WERI-Rb-1 (cell line): ENCODE data around the gene AGPAT2.

ENCODE experiments used
- DNase-seq: peaks from one replicate; pipeline ENCODE4 v3.0.0-alpha.2; 2020
- H3K27ac ChIP-seq: fragments of 250-450 bp; sonication (Bioruptor Pico); 2 replicates; pipeline ENCODE4 v1.5.1; 2020; ENCODE audit warnings: mild to moderate bottlenecking, moderate library complexity
- H3K27me3 ChIP-seq: fragments of 250-450 bp; sonication (Bioruptor Pico); 2 replicates; pipeline ENCODE4 v1.5.1; 2021; ENCODE audit warnings: mild to moderate bottlenecking, low read depth, moderate library complexity; ENCODE audit not compliant: insufficient read depth, severe bottlenecking
- H3K36me3 ChIP-seq: fragments of 250-450 bp; sonication (Bioruptor Pico); 2 replicates; pipeline ENCODE4 v1.5.1; 2020; ENCODE audit warnings: mild to moderate bottlenecking, moderate library complexity
- H3K4me3 ChIP-seq: 2 replicates; pipeline ENCODE4 v1.5.1; 2011; ENCODE audit warnings: low read depth, mild to moderate bottlenecking, control low read depth, low read length
- H3K9me3 ChIP-seq: fragments of 250-450 bp; sonication (Bioruptor Pico); 2 replicates; pipeline ENCODE4 v1.5.1; 2021; ENCODE audit warnings: mild to moderate bottlenecking, moderate library complexity; ENCODE audit not compliant: severe bottlenecking
- TF ChIP-seq, protein P1 (sequence below): IDR thresholded peaks from 2 replicates; pipeline ENCODE4 v1.5.1; 2011; ENCODE audit warnings: low read depth, mild to moderate bottlenecking, control low read depth, inconsistent platforms, low read length

AGPAT2 gene

DNA sequence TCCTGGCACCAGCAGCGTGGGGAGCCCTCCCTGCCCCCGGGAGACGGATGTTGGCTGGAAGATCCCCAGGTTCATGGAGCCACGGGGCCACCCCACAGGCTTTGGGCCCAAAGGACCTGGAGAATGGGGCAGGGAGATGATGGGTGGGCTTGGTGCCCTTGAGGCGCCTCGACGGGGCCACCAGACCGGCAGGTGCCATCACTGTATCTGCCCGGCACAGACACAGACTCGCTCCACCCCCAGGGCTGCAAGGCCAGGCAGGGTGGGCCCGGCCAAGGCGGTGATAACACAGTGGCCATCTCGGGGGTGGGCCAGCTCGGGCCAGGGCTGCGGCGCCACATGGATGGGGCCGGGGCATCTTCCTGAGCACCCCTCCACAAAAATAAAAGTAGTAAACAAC, 59.6 kb downstream of the AGPAT2 start:
- H3K36me3 ChIP-seq: no peaks in the 10 kb centered on the region
- DNase-seq: no peak
- peak overlapping the region; percentile 54 for H3K27ac ChIP-seq
- H3K9me3 ChIP-seq: no peaks in the 10 kb centered on the region
- no peak overlapping the region for H3K4me3 ChIP-seq
- no peaks in the 10 kb centered on the region for H3K27me3 ChIP-seq
- TF ChIP-seq, protein P1, sequence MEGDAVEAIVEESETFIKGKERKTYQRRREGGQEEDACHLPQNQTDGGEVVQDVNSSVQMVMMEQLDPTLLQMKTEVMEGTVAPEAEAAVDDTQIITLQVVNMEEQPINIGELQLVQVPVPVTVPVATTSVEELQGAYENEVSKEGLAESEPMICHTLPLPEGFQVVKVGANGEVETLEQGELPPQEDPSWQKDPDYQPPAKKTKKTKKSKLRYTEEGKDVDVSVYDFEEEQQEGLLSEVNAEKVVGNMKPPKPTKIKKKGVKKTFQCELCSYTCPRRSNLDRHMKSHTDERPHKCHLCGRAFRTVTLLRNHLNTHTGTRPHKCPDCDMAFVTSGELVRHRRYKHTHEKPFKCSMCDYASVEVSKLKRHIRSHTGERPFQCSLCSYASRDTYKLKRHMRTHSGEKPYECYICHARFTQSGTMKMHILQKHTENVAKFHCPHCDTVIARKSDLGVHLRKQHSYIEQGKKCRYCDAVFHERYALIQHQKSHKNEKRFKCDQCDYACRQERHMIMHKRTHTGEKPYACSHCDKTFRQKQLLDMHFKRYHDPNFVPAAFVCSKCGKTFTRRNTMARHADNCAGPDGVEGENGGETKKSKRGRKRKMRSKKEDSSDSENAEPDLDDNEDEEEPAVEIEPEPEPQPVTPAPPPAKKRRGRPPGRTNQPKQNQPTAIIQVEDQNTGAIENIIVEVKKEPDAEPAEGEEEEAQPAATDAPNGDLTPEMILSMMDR: no peak

DNA sequence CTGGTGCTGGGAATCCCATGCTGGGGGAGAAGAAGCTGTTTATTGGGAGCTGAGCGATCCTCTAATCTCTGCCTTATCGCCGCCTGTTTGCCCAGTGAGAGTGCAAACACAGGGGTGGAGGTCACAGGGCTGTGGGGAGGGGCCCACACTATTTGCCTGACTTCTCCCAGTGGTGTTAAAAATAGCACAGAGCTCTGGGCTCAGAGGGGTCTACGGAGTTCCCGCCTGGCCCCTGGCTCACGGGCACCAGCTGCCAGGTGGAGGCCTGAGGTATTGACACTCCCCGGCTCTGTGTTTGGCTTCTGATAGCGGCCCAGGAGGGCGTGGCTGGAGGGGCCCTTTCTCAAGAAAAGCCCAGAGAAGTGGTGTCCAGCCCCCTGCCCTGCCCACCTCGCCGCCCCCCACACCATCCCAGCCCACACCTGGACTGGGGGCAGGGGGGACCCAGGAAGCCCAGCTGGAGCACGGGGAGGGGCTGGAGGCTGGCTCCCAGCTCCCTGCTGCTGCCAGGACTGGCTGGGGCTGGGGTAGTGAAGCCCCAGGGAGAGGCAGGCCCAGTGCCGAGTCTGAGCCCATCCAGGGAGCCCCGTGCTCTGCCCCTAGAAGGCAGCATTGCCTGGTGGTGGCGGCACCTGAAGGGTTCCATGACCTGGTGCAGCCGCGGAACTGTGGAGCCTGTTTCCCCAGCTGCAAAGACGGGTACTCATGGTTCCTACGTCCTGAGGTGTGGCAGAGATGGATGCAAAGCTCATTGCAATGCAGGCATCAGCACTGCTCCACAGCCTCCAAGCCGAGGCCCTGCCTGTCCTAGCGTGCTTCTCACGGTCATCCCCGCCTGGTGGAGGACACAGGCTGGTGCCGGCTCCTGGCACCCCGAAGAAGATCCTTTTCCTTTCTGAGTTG, 60.3 kb downstream of the AGPAT2 start:
- H3K27ac ChIP-seq: peak overlapping the region; percentile 54
- no peak overlapping the region for H3K4me3 ChIP-seq
- no peaks in the 10 kb centered on the region for H3K27me3 ChIP-seq
- no peaks in the 10 kb centered on the region for H3K9me3 ChIP-seq
- TF ChIP-seq, protein P1: 0 out of 2 replicates have a peak, but pooled peaks have one; percentile 4
- DNase-seq: peak; percentile 50
- H3K36me3 ChIP-seq: no peaks in the 10 kb centered on the region

DNA sequence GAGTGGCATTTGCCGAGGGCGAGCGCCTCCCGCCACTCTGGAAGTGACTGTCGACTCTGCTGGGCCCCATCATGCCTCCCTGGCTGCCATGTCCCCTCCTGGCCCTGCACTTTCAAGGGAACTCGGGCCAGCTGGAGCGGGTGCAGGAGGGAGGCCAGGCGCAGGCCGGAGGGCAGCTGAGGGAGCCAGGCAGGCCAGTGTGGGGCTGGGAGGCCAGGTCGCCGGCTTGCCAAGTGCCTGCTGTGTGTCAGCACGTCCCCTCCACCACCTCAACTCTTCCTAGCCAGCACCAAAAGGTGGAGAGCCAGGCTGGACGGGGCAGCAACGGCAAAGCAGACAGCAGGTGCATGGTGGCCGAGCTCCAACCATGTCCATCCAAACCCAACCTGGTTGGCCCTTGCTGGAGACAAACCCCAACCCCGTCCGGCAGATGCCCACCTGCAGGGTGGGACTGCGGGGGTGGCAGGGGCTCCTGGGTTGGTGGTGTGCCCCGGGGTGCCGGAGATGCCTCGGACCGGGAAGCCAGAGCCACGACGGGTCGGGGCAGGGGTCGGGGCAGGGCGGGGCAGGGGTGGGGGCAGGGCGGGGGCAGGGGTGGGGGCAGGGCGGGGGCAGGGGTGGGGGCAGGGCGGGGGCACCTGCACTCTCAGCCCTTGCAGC, 61.1 kb downstream of the AGPAT2 start:
- TF ChIP-seq, protein P1: no peak
- DNase-seq: peak; percentile 10

DNA sequence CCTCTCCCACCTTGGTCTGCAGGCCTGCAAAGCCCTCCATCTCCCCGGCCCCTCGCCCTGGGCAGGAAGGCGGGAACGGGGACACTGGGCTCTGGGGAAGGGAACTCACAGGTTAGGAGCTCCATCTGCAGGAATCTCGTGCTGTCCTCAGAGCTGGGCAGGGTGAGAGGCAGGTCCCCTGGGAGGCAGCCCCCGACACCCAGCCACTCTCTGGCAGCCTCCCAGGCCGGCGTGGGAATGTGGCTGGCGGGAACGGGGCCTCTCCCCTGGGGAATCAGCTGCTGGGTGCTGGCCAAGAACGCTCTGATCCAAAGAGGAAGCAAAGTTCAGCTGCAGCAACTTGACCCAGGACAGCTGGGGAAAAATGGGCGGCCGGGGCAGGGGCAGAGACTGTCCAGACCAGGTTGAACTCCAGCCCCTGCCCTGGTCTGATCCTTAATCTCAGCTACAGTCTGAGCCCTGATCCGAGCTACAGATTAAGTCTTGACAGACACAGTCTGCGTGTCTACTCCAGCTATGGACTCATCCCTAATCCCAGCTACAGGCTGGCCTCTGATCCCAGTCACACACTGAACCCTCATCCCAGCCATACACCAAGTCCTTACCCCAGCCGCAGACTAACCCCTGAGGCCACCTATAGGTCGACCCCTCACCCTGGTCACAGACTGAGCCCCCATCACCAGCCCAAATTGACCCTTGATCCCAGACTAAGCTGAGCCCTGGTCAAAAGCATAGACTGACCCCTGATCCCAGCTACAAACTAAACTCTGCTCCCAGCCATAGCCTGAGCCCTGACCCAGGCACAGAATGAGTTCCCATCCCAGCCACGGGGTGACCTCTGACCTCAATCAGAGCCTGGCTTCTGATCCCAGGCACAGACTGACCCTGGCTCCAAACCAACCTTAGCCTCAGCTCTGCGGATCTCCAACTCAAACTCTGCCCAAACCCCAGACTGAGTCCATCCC, 61.9 kb downstream of the AGPAT2 start:
- H3K4me3 ChIP-seq: no peak overlapping the region
- DNase-seq: peak; percentile 87
- H3K27ac ChIP-seq: peak overlapping the region; percentile 73
- TF ChIP-seq, protein P1: peak; percentile 70
- H3K9me3 ChIP-seq: no peaks in the 10 kb centered on the region
- no peaks in the 10 kb centered on the region for H3K36me3 ChIP-seq
- no peaks in the 10 kb centered on the region for H3K27me3 ChIP-seq

More for the DNA sequence above, 61.1 kb downstream of the AGPAT2 start:
- peak overlapping the region; percentile 73 for H3K27ac ChIP-seq
- no peaks in the 10 kb centered on the region for H3K36me3 ChIP-seq
- no peaks in the 10 kb centered on the region for H3K27me3 ChIP-seq
- no peaks in the 10 kb centered on the region for H3K9me3 ChIP-seq
- H3K4me3 ChIP-seq: no peak overlapping the region

DNA sequence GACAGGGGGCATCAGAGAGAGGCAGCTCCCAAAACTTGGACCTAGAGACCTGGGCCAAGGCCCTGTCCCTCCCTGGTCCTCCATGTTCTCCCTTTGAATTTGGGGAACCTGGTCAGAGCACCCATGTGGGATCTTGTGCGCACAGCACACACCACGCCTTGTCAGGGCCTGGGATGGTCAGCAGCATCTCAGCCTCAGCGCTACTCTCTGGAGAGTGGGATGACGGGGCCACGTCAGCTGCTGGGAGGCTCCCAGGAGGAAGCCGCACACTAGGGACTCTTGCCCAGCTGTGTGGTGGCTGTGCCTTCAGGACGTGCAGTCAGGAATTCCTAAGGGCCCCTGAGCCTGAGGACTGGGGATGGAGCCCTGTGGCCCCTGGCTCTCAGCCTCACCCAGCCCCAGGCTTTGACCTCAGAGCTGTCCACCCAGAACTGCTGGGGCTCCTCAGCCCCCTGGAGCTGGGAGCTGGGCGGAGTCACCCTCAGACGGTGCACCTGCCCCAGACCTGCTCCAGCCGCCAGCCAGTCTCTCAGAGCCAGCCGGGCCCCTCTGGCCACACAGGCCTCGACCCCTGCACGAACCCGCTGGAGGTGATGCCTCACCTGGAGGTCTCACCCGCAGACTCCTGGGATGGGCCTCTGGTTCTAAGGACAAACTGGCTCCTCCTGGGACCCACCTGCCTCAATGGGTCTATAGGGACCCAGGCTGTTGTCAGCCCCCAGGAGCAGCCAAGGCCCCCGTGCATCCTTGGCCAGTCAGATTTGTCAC, 62.9 kb downstream of the AGPAT2 start:
- no peaks in the 10 kb centered on the region for H3K9me3 ChIP-seq
- no peak overlapping the region for H3K4me3 ChIP-seq
- no peaks in the 10 kb centered on the region for H3K36me3 ChIP-seq
- H3K27me3 ChIP-seq: no peaks in the 10 kb centered on the region
- TF ChIP-seq, protein P1: no peak
- H3K27ac ChIP-seq: peak overlapping the region; percentile 73
- DNase-seq: peak; percentile 14
